C4-2B (cell line): ENCODE data around the gene N4BP3.

ENCODE experiments used
- ZFX ChIP-seq: fragments of 450-650 bp; IDR thresholded peaks from 2 replicates; pipeline ENCODE4 v1.6.1; 2017
- TF ChIP-seq, protein P1 (sequence below): fragments of 450-650 bp; conservative IDR thresholded peaks from 2 replicates; pipeline ENCODE4 v1.5.1; 2017; ENCODE audit warnings: mild to moderate bottlenecking

DNA sequence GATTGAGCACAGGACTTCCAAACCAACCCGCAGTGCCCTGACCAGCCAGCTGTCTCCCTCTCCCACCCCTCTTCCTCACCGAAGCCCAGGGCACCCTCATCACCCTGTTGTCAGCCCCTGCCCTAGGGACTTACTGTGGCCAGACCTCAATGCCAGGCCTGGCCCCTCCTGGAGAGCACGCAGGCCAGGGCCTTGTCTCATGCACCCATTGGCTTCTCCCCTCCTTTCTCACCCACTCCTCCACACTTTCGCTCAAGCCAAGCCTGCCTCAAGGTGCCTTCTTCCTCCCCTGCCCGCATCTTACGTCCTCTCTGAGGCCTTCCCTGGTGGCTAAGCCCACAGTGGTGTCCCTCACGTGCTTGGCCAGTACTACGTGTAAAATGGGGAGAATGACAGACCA lies 33.3 kb upstream of the N4BP3 start:
- TF ChIP-seq, protein P1, sequence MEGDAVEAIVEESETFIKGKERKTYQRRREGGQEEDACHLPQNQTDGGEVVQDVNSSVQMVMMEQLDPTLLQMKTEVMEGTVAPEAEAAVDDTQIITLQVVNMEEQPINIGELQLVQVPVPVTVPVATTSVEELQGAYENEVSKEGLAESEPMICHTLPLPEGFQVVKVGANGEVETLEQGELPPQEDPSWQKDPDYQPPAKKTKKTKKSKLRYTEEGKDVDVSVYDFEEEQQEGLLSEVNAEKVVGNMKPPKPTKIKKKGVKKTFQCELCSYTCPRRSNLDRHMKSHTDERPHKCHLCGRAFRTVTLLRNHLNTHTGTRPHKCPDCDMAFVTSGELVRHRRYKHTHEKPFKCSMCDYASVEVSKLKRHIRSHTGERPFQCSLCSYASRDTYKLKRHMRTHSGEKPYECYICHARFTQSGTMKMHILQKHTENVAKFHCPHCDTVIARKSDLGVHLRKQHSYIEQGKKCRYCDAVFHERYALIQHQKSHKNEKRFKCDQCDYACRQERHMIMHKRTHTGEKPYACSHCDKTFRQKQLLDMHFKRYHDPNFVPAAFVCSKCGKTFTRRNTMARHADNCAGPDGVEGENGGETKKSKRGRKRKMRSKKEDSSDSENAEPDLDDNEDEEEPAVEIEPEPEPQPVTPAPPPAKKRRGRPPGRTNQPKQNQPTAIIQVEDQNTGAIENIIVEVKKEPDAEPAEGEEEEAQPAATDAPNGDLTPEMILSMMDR: no peak
- no peak for TF ChIP-seq ZFX
